ENCODE measurements around the gene ZRANB1. TPM values are rescaled to one million over a fixed set of nuclear protein-coding genes. Genes with fewer than 3 reads are reported as not detected.

The ZRANB1 gene
- total and polyA plus RNA-seq, 8 donors: 4.3 to 12.2 (median 7.7) TPM

- no peak for TF ChIP-seq CTCF (IDR thresholded peaks at IDR 0.05)
- intact Hi-C loops (cut with DNase I): no loop called here
- Histone ChIP-seq H3K27ac (no peak overlapping the region), H3K4me3 (no peak overlapping the region), H3K27me3 (no peaks in the 10 kb centered on the region), H3K9me3 (no peaks in the 10 kb centered on the region), H3K4me1 (peaks cover 40 to 49% (median 48%) of the 10 kb centered on the region in 3 donors), H3K36me3 (peaks cover 0 to 8% (median 0%) of the 10 kb centered on the region in 3 donors)
- ATAC-seq (no peak), FAIRE-seq (no peak), DNase-seq (no peak)
- 92 to 94% methylated on average over 40 of the region's 40 CpGs for WGBS, 2 donors
Observed at GRCh38 chr10:125026974-125027735, 85.2 kb downstream of the ZRANB1 start.

- intact Hi-C loops (cut with DNase I): no loop called here
- WGBS, 2 donors: 77% methylated on average over 17 of the region's 17 CpGs
- DNase-seq (no peak), FAIRE-seq (no peak), ATAC-seq (no peak)
- no peak for TF ChIP-seq CTCF (IDR thresholded peaks at IDR 0.05)
- H3K36me3 ChIP-seq: peaks cover 0 to 8% (median 0%) of the 10 kb centered on the region in 3 donors
- H3K27me3 ChIP-seq: no peaks in the 10 kb centered on the region
- H3K9me3 ChIP-seq: no peaks in the 10 kb centered on the region
- no peak overlapping the region for H3K27ac ChIP-seq
- no peak overlapping the region for H3K4me3 ChIP-seq
- H3K4me1 ChIP-seq: peaks cover 30 to 39% (median 38%) of the 10 kb centered on the region in 3 donors
Observed at GRCh38 chr10:125027871-125028869, 86.2 kb downstream of the ZRANB1 start.

GRCh38 chr10:125029584-125030242 lies 87.8 kb downstream of the ZRANB1 start:
- FAIRE-seq (no peak), ATAC-seq (peak; percentile 71 to 80 (median 78)), DNase-seq (peak in 5 of 6 donors; percentile 38 to 69 (median 64))
- peaks cover 18 to 25% (median 25%) of the 10 kb centered on the region in 3 donors for H3K4me1 ChIP-seq
- intact Hi-C loops (cut with DNase I): no loop called here
- H3K27me3 ChIP-seq: no peaks in the 10 kb centered on the region
- peak overlapping the region in 3 of 4 donors; percentile 6 to 62 (median 51) for H3K27ac ChIP-seq
- H3K36me3 ChIP-seq: peaks cover 0 to 8% (median 0%) of the 10 kb centered on the region in 3 donors
- no peak overlapping the region for H3K4me3 ChIP-seq
- WGBS, 2 donors: 22% methylated on average over 7 of the region's 7 CpGs
- no peaks in the 10 kb centered on the region for H3K9me3 ChIP-seq
- no peak for TF ChIP-seq CTCF (IDR thresholded peaks at IDR 0.05)

- WGBS, 2 donors: 64 to 69% methylated on average over 10 of the region's 10 CpGs
- peaks cover 24 to 30% (median 24%) of the 10 kb centered on the region in 3 donors for H3K4me1 ChIP-seq
- H3K27me3 ChIP-seq: no peaks in the 10 kb centered on the region
- peaks cover 0 to 8% (median 0%) of the 10 kb centered on the region in 3 donors for H3K36me3 ChIP-seq
- ATAC-seq (peak; percentile 49 to 65 (median 64)), DNase-seq (peak; percentile 67 to 88 (median 74)), FAIRE-seq (no peak)
- TF ChIP-seq CTCF (IDR thresholded peaks at IDR 0.05): no peak
- intact Hi-C loops (cut with DNase I): no loop called here
- peak overlapping the region; percentile 1 to 62 (median 28) for H3K27ac ChIP-seq
- H3K4me3 ChIP-seq: no peak overlapping the region
- no peaks in the 10 kb centered on the region for H3K9me3 ChIP-seq
Observed at GRCh38 chr10:125030567-125031197, 88.8 kb downstream of the ZRANB1 start.

All from pancreas (tissue), 10 donors.